HG02870 (cell line): Measurements from ENCODE around the gene DNMT1.
A peak's percentile ranks its signal among the peaks of the same experiment; 100 is the strongest.
"Not testable (repeated sequence)": the region's sequence is repeated elsewhere in the genome, so short reads cannot be mapped to it uniquely, and the experiment has no call there.

Experiments used
- ATAC-seq: cut with Tn5 transposase; IDR thresholded peaks from one replicate; pipeline ENCODE4 v1.9.1; 2021; ENCODE audit warnings: mild to moderate bottlenecking, moderate library complexity; ENCODE audit not compliant: unreplicated experiment

Gene DNMT1

DNA sequence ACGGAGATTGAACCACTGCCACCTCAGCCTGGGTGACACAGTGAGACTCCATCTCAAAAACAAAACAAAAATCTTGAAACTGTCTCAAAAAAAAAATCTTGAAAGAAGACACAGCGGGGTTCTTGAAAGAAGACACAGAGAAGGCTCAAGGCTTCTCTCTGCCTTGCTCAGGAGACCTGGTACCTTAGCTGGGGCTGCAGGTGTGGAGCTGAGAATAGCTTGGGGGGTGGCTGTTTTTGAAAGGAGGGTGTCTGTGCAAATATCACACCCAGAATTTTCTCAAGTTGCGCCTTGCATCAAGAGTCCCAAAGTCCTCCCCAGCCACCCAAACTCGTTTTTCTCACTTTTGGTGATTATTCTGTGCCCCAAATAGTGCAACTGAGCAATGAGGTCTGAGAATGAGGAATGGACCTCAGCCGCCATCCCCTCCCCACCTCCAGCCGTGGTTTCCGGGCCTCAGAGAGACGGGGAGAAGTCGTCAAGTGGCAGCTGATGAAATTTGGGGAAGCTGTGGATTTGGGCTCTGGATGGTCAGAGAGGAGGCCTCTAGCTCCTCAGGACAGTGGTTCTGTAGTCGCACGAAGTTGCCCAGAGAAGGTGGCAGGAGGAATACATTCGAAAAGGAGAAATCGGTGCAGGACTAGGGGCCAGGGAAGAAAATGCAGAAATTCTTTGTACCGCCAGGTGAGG, 27.6 kb upstream of the DNMT1 start:
- no peak for ATAC-seq

DNA sequence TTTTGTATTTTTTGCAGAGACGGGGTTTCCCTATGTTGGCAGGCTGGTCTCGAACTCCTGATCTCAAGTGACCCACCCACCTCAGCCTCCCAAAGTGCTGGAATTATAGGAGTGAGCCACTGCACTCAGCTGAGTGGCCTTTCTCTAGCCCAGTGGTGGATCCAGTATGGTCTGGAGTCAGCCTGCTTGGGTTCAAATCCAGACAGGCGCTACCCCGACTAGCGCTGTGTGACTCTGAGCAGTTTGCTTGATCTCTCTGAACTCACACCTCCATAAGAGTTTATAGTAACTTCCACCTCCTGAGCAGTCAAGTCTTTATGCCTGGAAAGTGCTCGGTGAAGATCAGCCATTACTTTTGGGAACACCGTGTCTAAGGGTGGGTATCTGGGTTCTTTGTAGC, 25.9 kb upstream of the DNMT1 start:
- no peak for ATAC-seq

DNA sequence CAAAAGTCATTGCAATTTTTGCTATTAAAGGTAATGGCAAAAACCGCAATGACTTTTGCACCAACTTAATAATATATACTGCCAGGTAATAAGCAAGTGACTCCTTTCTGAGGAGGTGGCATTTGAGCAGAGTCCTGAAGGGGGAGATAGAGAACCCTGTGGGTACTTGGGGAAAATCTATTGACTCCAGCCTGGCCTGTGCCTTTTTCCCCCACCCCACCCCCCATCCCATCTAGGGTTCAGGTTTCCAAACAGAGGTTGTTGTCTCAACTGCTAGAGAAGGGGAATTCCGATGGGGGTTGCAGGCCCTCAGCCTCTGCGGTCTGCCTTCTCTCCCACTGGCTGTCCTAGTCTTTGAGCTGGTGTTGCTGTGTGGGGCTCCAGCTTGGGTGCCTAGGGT, 24.9 kb upstream of the DNMT1 start:
- ATAC-seq = no peak

DNA sequence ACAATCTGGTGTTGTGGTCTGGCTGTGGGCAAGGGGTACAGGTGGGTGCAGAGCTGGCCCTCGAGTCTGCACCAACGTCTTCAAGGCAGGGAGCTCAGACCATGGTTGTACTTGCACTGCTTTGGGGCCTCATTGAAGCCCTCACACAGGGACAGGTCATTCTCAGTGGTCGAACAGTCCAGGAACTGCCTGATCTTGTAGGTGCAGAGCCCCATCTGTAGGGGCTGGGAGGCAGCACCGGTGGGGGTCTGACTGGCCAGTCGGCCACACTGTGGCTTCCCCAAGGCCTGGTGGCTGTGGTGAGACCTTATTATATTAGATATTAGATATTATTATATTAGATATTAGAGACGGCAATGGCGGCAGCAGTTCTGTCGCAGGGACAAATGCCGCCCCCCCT, 22.3 kb upstream of the DNMT1 start:
- no peak for ATAC-seq

DNA sequence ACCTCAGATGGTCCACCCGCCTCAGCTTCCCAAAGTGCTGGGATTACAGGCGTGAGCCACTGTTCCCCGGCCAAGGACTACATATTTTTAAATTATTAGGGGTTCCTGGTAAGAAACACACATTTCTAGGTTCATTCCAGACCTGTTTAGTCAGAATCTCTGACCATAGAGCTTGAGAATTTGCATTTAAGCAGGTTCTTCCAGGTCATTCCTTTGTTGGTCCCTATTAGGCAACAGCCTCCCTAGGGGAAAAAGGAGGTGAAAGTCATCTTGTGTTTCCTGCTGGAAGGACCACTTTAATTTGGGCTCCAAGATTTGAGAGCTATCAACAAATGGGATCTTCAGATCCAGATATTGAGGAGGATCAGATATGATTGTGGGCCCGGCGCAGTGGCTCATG, 20.0 kb upstream of the DNMT1 start:
- no peak for ATAC-seq

DNA sequence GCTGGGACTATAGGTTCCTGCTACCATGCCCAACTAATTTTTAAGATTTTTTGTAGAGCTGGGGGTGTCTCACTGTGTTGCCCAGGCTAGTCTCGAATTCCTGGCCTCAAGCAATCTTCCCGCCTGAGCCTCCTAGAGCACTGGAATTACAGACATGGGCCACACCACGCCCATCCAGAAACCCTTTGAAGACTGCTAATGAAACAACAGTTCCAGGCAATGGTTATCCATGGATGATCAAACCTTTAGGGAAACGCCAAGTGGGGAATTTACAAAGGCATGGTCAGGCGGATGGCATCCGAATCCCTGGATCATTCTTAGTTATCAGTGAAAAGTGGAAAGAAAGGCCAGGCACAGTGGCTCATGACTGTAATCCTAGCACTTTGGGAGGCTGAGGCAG, 16.9 kb upstream of the DNMT1 start:
- no peak for ATAC-seq

DNA sequence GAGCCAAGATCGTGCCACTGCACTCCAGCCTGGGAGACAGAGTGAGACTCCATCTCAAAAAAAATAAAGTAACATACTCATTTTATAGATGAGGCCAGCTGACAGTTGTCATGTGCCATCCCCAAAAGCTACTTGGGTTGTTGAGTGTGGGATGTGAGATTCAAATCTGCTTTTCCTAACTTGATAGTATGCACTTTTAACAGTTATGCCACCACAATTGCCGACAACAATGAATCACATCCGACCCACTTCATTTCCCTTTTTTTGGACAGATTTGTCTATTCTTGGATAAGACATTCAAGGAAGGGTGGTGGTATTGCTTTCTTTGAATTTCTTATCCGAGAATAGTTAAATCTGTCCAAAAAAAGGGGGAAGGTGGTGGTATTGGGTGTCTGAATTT, 16.3 kb upstream of the DNMT1 start:
- ATAC-seq = no peak

DNA sequence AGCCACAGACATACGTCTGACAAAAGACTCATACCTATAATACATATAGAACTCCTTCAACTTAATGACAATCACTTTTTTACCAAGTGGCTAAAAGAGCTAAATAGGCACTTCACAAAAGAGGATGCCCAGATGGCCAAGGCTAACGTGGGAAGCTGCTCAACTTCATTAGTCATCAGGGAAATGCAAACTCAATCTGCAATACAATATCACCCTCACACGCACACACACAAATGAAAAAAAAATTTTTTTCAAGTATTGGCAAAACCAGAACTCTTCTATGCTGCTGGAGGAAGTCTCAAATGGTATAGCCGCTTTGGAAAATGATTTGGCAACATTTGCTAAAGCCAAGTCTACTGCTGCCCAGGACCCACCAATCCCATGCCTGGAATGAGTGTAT, 14.6 kb upstream of the DNMT1 start:
- ATAC-seq = no peak

DNA sequence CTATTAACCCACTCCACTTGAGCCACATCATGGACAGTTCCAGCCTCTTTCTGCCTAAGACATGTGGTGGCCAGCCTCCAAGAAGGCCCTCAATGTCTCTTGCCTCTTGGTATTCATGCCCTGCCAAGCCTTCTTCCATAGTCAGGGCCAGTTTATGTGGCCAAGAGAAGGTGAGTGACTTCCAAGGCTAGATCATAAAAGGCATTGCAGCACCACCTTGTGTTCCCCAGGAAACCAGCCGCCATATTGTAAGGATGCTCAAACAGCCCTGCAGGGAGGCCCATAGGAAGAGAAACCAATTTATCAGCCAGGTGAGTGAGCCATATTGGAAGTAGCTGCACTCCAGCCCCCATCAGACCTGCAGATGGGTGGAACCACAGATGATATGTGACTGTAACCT, 12.3 kb upstream of the DNMT1 start:
- no peak for ATAC-seq

DNA sequence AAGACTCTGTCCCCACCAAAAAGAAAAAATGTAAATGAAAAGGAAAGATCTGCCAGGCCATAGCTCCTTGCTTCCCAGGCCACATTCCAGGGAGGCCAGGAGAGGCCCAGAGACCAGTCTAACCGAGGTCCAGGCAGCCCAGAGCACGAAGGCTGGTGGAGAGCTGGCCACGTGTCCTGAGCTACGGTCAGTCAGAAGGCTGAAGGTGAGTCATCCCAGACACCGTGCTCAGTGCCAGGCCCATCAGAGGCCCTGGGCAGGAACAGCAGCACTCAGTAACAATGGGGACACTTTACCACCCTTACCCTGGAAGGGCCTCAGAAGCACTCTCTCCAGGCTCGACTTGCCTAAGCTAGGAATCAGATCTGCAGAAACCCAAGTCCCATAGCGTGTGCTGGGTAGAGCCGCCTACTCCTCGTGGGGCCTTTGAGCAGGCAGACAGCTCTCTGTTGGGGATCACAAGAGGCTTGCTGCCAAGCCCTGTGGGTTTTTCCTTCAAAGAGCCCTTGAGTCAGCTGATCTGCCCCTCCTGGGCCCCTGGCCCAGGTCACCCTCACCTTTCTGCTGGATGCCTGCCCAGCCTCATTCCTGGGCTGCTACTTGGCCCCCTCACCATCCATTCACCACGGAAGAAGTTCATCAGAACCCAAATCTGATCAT, 11.6 kb upstream of the DNMT1 start:
- ATAC-seq = no peak

DNA sequence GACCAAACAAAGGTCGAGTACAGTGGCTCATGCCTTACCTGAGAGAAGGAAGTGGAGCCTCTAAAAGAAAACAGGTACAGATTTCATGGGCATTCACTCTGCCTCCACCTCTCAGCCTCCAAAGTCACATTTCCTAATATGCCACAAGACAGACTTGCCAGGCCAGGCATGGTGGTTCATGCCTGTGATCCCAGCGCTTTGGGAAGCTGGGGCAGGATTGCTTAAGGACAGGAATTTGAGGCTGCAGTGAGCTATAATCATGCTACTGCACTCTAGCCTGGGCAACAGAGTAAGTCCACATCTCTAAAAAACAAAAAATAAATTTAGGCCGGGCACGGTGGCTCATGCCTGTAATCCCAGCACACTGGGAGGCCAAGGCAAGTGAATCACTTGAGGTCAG, 10.9 kb upstream of the DNMT1 start:
- ATAC-seq = no peak

DNA sequence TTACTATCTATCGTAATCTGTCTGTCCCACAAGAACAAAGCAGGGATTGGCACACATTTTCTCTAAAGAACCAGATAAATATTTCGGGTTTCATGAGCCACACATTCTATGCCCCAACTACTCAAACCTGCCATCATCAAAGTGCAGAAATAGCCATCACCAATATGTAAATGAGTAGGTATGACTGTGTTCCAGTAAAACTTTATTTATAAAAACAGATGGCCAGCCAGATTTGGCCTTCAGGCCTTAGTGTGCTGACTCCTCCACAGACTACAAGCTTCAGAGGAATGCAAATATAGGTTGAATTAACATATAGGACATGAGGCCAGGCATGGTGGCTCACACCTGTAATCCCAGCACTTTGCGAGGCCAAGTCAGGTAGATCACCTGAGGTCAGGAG, 8.9 kb upstream of the DNMT1 start:
- ATAC-seq = no peak

DNA sequence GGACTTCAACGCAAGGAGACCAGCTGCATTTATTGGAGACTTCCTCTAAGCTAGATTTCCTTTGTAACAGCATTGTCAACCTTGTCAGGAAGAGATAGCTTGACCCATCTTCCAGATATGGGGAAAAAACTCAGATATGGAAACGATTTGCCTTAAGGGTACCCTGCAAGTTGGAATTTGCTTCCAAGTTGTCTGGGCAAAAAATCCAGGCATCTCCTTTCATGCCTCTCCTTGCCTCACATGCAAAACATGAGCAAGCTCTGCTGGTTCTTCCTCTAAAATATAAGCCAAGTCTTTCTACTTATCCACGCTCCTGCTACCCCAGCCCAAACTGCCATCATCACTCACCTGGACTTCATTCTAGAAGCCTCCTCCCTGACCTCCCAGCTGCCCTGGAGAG, 6.4 kb upstream of the DNMT1 start:
- no peak for ATAC-seq

DNA sequence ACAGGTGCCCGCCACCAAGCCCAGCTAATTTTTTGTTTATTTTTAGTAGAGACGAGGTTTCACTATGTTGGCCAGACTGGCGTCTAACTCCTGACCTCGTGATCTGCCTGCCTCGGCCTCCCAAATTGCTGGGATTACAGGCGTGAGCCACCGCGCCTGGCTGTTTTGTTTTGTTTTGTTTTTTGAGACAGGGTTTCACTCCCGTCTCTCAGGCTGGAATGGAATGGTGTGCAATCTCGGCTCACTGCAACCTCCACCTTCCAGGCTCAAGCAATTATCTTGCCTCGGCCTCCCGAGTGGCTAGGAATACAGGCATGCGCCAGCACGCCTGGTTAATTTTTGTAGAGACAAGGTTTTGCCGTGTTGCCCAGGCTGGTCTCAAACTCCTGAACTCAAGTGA, 5.3 kb upstream of the DNMT1 start:
- not testable (repeated sequence) for ATAC-seq

DNA sequence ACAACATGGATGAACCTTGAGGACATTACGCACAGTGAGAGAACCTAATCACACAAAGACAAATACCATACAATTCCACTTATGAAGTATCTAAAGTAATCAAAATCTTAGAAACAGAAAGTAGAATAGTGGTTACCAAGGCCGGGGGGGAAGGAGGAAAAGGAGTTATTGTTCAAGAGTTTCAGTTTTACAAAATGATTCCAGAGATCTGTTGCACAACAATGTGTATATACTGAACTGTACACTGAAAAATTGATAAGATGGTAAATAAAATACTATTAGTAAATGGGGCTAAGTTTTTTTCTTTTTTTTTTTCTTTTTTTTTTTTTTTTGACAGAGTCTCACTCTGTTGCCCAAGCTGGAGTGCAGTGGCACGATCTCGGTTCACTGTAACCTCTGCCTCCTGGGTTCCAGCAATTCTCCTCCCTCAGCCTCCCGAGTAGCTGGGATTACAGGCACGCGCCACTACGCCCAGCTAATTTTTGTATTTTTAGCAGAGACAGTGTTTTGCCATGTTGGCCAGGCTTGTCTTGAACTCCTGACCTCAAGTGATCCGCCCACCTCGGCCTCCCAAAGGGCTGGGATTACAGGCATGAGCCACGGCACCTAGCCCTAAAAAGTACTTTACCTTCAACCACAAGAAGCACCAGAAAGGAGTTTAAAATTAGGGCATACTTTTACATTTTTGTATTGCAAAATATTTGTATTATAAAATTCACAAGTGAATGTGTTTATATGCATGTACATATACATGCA, 4.3 kb upstream of the DNMT1 start:
- not testable (repeated sequence) for ATAC-seq

DNA sequence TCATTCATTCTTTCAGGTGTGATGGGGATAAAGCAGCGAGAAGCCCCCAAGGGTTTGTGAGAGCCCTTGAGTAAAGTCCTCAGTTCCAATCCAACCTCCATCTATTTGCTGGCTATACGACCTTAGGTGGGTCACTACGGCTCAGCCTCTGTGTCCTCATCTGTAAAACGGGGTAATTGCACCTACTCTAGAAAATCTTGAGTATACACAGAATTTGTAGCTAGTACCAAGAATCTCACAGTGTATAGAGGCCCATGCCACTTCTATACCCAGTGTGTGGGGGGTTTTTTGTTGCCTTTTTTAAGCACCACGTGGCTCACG, 406 bp upstream of the DNMT1 start:
- ATAC-seq = no peak

DNA sequence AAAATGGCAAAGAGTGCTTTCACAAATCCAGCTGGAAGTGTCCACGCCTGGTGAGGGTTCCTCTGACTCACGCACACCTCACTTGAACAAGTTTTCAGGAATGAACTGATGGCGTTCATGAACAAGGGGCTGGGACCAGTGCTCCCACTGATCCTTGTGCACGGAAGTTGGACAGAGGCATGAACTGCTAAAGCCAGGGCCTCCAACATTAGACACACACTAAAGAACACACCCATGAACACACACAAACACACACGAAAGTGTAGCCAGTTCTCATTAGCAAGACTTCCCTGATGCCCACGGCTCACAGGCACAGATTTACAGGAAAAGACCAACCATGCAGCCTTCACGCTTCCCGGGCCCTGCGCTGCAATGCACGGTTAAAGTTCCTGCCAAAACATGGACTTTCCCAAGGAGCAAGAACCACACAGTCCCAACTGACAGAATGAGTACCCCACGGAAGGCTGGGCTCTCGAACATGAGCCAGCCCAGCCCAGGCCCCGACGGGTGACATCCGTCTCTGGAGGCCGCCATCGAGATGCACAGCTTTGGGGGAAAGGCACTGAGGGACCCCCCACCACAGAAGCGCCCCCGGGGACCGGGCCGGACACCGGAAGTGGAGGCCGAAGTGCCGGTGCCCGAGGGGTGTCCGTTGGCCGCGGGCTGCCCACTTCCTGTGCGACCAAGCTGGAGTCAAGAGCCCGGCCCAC, 808 bp downstream of the DNMT1 start:
- ATAC-seq = peak; percentile 12

DNA sequence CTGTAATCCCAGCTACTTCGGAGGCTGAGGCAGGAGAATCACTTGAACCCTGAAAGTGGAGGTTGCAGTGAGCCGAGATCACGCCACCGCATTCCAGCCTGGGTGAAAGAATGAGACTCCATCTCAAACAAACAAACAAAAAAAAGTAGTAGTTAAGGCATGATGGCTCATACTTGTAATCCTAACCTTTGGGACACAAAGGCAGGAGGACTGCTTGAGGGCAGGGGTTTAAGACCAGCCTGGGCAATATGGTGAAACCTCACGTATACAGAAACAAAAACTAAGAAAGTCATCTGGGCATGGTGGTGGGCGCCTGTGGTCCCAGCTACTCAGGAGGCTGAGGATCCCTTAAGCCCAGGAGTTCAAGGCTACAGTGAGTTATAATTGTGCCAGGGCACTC, 1.8 kb downstream of the DNMT1 start:
- no peak for ATAC-seq

DNA sequence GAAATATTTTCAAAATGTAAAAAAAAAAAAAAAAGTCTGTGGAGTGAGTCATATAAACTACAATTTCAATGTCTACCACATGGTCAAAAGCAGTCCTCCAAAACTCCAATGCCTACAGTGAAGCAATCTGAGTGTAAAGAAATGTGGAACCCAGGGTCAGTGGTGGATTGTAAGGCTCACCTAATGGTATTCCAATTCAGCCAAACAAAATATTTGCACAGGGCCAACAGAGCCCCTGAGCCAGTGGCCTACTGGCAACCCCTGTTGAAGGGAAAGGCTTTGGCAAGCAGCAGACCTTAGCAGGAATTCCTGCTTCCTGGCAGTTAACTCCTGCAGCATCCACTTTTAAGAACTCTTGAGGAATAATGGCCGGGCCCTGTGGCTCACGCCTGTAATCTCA, 3.4 kb downstream of the DNMT1 start:
- ATAC-seq = no peak

DNA sequence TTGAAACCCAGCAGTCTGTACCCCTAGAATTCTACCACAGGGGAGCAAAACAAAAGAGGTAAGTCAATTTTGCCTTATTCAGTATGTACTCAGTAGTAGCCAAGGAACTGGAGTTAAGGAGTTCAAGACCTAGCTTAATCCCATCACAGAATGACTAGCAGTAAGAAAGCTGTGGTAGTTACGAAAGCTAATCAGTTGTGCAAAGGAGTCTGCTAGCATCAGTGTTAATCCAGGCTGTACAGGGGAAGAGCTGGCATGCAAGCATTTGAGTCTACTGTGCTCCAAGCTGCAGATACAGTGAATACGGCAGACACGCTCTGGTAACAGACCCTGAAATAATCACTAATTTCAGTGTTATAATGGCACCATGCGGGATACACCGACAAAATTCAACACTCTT, 4.7 kb downstream of the DNMT1 start:
- ATAC-seq = no peak

DNA sequence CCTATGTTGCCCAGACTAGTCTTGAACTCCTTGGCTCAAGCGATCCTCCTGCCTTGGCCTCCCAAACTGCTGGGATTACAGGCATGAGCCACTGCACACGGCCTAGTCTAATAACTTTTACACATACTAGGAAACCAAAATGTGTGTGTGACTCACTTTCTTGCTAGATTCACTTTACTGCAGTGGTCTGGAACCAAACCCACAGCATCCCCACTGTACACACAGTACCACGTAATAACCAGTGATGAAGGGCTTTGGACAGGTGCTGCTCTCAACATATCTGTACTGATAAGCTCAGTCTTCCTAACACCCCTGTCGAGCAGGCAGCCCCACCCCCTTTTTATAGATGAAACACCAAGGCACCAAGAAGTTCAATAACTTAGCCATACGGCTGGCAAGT, 5.1 kb downstream of the DNMT1 start:
- no peak for ATAC-seq

DNA sequence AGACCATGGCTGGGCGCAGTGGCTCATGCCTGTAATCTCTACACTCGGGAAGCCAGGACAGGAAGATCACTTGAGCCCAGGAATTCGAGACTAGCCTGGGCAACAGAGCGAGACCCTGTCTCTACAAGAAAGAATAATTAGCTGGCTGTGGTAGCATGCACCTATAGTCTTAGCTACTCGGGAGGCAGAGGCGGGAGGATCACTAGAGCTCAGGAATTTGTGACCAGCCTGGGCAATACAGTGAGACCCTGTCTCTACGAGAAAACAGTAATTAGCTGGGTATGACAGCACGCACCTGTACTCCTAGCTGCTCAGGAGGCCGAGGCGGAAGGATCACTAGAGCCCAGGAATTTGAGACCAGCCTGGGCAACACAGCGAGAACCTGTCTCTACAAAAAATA, 7.4 kb downstream of the DNMT1 start:
- ATAC-seq = no peak
